Measurements from ENCODE around the gene ABCF2. TPM values are rescaled to one million over a fixed set of nuclear protein-coding genes. Genes with fewer than 3 reads are reported as not detected.

Gene ABCF2
- total RNA-seq, 2 donors from 2014 or later: 11.9 to 13.5 TPM

DNA sequence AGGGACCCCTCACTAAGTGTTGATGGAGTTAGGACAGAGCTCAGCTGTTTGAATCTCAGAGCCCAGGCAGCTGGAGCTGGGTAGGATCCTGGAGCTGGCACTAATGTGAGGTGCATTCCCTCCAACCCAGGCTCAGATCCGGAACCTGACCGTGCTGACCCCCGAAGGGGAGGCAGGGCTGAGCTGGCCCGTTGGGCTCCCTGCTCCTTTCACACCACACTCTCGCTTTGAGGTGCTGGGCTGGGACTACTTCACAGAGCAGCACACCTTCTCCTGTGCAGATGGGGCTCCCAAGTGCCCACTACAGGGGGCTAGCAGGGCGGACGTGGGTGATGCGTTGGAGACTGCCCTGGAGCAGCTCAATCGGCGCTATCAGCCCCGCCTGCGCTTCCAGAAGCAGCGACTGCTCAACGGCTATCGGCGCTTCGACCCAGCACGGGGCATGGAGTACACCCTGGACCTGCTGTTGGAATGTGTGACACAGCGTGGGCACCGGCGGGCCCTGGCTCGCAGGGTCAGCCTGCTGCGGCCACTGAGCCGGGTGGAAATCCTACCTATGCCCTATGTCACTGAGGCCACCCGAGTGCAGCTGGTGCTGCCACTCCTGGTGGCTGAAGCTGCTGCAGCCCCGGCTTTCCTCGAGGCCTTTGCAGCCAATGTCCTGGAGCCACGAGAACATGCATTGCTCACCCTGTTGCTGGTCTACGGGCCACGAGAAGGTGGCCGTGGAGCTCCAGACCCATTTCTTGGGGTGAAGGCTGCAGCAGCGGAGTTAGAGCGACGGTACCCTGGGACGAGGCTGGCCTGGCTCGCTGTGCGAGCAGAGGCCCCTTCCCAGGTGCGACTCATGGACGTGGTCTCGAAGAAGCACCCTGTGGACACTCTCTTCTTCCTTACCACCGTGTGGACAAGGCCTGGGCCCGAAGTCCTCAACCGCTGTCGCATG is 10.5 kb upstream of the ABCF2 start:
- H3K27me3 ChIP-seq: no peaks in the 10 kb centered on the region
- intact Hi-C loops (cut with DNase I): no loop called here
- H3K4me1 ChIP-seq: peaks cover 15% of the 10 kb centered on the region
- H3K27ac ChIP-seq: no peak overlapping the region
- no peaks in the 10 kb centered on the region for H3K9me3 ChIP-seq
- peaks cover 0 to 17% of the 10 kb centered on the region in 2 donors for H3K36me3 ChIP-seq (replicated peaks in 1 of 2; ENCODE audit: insufficient read depth in 1 of 2, low read depth in 2 of 2)
- DNase-seq (no peak), ATAC-seq (no peak)
- H3K4me3 ChIP-seq: no peak overlapping the region
- 85 to 88% methylated on average over 28 to 39 of the region's 44 CpGs for WGBS, 2 donors
- no peak for TF ChIP-seq POLR2A (IDR thresholded peaks at IDR 0.05)
- TF ChIP-seq, protein P1, sequence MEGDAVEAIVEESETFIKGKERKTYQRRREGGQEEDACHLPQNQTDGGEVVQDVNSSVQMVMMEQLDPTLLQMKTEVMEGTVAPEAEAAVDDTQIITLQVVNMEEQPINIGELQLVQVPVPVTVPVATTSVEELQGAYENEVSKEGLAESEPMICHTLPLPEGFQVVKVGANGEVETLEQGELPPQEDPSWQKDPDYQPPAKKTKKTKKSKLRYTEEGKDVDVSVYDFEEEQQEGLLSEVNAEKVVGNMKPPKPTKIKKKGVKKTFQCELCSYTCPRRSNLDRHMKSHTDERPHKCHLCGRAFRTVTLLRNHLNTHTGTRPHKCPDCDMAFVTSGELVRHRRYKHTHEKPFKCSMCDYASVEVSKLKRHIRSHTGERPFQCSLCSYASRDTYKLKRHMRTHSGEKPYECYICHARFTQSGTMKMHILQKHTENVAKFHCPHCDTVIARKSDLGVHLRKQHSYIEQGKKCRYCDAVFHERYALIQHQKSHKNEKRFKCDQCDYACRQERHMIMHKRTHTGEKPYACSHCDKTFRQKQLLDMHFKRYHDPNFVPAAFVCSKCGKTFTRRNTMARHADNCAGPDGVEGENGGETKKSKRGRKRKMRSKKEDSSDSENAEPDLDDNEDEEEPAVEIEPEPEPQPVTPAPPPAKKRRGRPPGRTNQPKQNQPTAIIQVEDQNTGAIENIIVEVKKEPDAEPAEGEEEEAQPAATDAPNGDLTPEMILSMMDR (IDR thresholded peaks at IDR 0.05): no peak

- 84 to 89% methylated on average over 13 of the region's 13 CpGs for WGBS, 2 donors
- DNase-seq (no peak), ATAC-seq (no peak)
- TF ChIP-seq POLR2A (IDR thresholded peaks at IDR 0.05): no peak
- TF ChIP-seq, protein P1 (IDR thresholded peaks at IDR 0.05): no peak
- intact Hi-C loops (cut with DNase I): no loop called here
- no peak overlapping the region for H3K27ac ChIP-seq
- H3K4me3 ChIP-seq: no peak overlapping the region
- peaks cover 21% of the 10 kb centered on the region for H3K4me1 ChIP-seq
- peaks cover 0 to 17% of the 10 kb centered on the region in 2 donors for H3K36me3 ChIP-seq (replicated peaks in 1 of 2; ENCODE audit: insufficient read depth in 1 of 2, low read depth in 2 of 2)
- no peaks in the 10 kb centered on the region for H3K9me3 ChIP-seq
- no peaks in the 10 kb centered on the region for H3K27me3 ChIP-seq
These were observed 9.4 kb upstream of the ABCF2 start for GRCh38 chr7:151236406-151236805.

- intact Hi-C loops (cut with DNase I): no loop called here
- Histone ChIP-seq H3K9me3 (no peaks in the 10 kb centered on the region), H3K4me1 (peaks cover 21% of the 10 kb centered on the region), H3K4me3 (no peak overlapping the region), H3K27me3 (no peaks in the 10 kb centered on the region), H3K36me3 (replicated peaks in 1 of 2; ENCODE audit: insufficient read depth in 1 of 2, low read depth in 2 of 2) (peaks cover 0 to 17% of the 10 kb centered on the region in 2 donors), H3K27ac (no peak overlapping the region)
- DNase-seq (no peak), ATAC-seq (no peak)
- 85 to 92% methylated on average over 5 to 26 of the region's 28 CpGs for WGBS, 2 donors
- TF ChIP-seq, protein P1 (IDR thresholded peaks at IDR 0.05): no peak
- TF ChIP-seq POLR2A (IDR thresholded peaks at IDR 0.05): no peak
These were observed 8.2 kb upstream of the ABCF2 start for GRCh38 chr7:151235091-151235787.

DNA sequence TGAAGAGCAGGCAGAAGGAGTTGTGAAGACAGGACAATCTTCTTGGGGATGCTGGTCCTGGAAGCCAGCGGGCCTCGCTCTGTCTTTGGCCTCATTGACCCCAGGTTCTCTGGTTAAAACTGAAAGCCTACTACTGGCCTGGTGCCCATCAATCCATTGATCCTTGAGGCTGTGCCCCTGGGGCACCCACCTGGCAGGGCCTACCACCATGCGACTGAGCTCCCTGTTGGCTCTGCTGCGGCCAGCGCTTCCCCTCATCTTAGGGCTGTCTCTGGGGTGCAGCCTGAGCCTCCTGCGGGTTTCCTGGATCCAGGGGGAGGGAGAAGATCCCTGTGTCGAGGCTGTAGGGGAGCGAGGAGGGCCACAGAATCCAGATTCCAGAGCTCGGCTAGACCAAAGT is 6.8 kb upstream of the ABCF2 start:
- no peak for TF ChIP-seq POLR2A (IDR thresholded peaks at IDR 0.05)
- Histone ChIP-seq H3K4me1 (peaks cover 21% of the 10 kb centered on the region), H3K27ac (no peak overlapping the region), H3K4me3 (no peak overlapping the region), H3K27me3 (no peaks in the 10 kb centered on the region), H3K9me3 (no peaks in the 10 kb centered on the region), H3K36me3 (replicated peaks in 1 of 2; ENCODE audit: insufficient read depth in 1 of 2, low read depth in 2 of 2) (peaks cover 0 to 11% of the 10 kb centered on the region in 2 donors)
- no peak for ATAC-seq
- intact Hi-C loops (cut with DNase I): no loop called here
- DNase-seq: no peak
- WGBS, 2 donors: 44 to 60% methylated on average over 9 of the region's 9 CpGs
